Forelimb muscle (tissue), 1 donor: ENCODE results near the gene TAF12. TPM values are rescaled to one million over a fixed set of nuclear protein-coding genes. Genes with fewer than 3 reads are reported as not detected.
A peak's percentile ranks its signal among the peaks of the same experiment; 100 is the strongest.
"Not testable (repeated sequence)": the region's sequence is repeated elsewhere in the genome, so short reads cannot be mapped to it uniquely, and the experiment has no call there.

ENCODE experiments used
- DNase-seq: peaks from one replicate; pipeline ENCODE4 v3.0.0-alpha.2; 2013; ENCODE audit warnings: low read depth
- polyA plus RNA-seq: library from polyadenylated mRNA; unstranded; fragments of 120-200 nt; gene quantifications from one replicate; pipeline ENCODE4 v1.2.1, GENCODE V29; 2013; ENCODE audit not compliant: insufficient read length

Gene TAF12
- 25.2 TPM for polyA plus RNA-seq

GRCh38 chr1:28642847-28643635, at the start of gene TAF12:
Gene TAF12, minus strand, starts transcription at chr1:28643067. Its CDS starts 20,986 bp downstream, at chr1:28622081.
- DNase-seq = peak; percentile 93

- DNase-seq = not testable (repeated sequence)
Measured at GRCh38 chr1:28691627-28692026, 48.8 kb upstream of the TAF12 start.

GRCh38 chr1:28684937-28685336, 42.1 kb upstream of the TAF12 start:
- no peak for DNase-seq

DNA sequence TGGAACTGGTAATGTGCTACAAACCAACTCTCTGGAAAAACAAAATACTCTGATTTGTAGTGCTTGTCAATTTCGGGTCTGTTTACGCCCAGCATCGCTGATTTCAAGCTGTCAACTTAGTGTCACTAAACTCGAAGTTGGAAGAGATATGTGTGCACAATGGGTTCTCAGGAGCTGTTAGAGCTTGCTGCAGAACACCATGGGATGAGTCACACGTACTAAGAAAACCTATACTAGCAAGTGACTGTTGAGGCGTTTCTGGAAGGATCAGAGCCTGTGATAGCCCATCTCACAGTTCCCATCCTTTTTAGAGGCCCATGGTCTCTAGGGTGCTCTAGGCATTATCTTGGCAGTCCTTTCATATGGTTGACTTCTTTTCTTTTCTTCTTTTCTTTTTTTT, 40.0 kb upstream of the TAF12 start:
- no peak for DNase-seq

GRCh38 chr1:28680151-28680550, 37.3 kb upstream of the TAF12 start:
- DNase-seq = no peak

DNA sequence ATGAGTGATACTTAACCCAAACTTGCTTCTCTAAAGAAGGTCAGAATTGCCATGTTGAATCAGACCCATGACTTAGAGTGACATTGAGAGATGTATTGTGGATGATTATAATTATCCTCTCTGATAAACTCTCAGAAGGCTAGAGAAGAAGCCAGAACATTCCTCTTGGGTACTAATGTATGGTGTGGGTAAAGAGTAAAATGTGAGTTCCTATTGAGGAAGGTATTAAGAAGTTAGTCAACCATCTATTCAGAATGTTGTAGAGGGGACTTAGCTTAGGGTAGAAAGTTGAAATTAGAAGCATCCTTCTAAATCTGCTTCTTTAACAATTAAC, 33.0 kb upstream of the TAF12 start:
- no peak for DNase-seq

DNA sequence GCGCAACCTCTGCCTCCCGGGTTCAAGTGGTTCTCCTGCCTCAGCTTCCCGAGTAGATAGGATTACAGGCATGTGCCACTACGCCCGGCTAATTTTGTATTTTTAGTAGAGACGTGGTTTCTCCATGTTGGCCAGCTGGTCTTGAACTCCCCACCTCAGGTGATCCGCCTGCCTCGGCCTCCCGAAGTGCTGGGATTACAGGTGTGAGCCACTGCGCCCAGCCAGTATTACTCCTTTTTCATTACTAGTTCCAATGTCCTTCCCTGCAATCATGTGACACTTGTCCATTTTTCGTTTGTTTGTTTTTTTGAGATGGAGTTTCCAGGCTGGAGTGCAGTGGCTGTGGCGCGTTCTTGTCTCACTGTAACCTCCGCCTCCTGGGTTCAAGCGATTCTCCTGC, 30.1 kb upstream of the TAF12 start:
- not testable (repeated sequence) for DNase-seq

- DNase-seq = no peak
Measured at GRCh38 chr1:28671254-28671780, 28.4 kb upstream of the TAF12 start.

- DNase-seq = peak; percentile 1
Measured at GRCh38 chr1:28668956-28669723, 26.3 kb upstream of the TAF12 start.

DNA sequence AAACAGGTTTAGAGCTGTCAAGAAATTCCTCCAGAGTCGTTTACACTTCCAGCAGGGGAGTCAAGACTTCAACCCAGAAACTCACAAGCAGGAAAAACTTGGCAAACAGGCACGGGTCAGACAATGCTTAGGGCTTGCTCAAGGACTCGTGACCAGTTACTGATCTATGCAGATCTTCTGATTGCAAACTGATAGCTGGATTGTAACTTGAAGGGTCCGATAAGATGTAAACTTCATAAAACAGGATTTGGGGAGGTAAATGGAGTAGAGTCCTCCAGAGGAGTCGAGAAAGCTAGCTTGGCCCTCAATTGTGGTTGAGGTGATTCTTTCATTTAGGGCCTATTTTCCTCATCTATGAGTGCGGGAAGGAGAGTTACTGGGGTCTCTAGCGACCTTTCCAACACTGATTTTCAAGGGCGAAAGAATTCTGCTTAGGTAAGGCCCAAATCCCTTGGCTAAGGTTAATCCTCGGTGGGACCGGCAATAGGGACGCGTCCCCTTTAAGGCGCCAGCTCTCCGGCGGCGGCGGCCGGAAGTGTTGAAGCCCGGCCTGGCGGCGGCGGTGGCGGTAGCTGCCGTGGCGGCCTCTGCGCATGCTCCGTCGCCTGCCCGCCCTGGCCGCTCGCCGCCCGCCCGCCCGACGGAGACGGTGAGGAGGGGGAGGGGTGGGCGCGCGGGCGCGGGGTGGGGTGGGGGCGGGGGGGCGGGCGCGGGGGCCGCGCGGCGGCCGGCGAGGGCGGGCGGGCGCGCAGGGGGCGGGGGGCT, 25.5 kb upstream of the TAF12 start, which contains the start of gene GMEB1:
Gene GMEB1, plus strand, starts transcription at position 594 of the 765 bp plus-strand sequence. CDS start 14,829 bp downstream, outside the sequence.
- DNase-seq = peak; percentile 54

DNA sequence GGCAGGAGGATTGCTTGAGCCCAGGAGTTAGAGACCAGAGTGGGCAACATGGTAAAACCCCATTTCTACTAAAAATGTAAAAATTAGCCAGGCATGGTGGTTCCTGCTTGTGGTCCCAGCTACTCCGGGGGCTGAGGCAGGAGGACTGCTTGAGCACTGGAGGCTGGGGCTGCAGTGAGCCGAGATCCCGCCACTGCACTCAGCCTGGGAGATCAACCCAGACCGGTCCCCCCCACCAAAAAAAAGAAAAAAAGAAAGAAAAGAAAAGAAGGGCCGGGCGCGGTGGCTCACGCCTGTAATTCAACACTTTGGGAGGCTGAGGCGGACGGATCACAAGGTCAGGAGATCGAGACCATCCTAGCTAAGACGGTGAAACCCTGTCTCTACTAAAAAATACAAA, 23.9 kb upstream of the TAF12 start:
- no peak for DNase-seq

GRCh38 chr1:28663871-28664470, 21.1 kb upstream of the TAF12 start:
- no peak for DNase-seq

DNA sequence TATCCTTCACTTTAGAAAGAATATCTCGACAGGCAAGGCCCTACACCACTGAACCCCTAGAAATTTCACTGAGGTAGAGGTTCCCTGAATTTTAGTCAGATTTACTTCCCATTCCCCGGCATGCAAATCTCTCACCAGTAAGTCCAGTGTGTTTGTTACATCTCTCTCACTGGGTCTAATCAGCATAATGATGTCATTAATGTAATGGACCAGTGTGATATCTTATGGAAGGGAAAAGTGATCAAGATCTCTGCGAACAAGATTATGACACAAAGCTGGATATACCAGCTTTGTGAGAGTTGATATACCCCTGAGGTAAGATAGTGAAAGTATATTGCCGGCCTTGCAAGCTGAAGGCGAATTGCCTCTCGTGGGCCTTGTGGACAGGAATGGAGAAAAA, 13.5 kb upstream of the TAF12 start:
- no peak for DNase-seq

DNA sequence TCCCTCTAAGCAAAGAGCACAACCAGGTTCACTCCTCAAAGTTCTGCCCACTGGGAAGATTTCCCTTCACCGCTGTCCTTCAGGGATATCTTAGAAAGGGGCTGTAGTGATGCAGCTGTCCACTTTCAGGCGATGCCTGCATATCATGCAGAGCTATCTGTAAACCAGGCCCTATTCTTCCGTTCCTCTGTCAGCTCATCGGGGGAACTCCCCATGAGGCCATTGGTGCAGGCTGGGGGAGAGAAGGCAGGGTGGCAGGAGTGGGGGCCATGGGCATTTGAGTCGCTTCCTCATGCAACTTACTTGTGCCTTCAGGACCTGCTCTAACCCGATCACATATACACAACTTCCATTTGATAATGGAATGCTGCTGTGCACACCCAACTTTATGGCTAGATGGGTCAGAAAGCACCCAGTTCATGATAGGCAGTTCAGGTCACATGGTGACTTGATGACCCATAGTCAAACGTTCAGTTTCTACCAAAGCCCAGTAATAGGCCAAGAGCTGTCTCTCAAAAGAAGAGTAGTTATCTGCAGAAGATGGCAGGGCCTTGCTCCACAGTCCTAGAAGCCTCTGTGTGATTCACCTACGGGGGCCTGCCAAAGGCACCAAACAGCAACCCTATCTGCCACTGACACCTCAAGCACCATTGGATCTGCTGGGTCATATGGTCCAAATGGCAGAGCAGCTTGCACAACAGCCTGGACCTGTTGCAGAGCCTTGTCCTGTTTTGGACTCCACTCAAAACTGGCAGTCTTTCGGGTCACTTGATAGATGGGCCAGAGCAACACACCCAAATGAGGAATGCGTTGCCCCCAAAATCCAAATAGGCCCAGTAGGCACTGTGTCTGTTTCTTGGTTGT, 12.8 kb upstream of the TAF12 start:
- DNase-seq = not testable (repeated sequence)

GRCh38 chr1:28653870-28654269, 11.0 kb upstream of the TAF12 start:
- not testable (repeated sequence) for DNase-seq

- DNase-seq = not testable (repeated sequence)
Measured at GRCh38 chr1:28653063-28653462, 10.2 kb upstream of the TAF12 start.

- DNase-seq = peak; percentile 90
Measured at GRCh38 chr1:28648474-28649198, 5.8 kb upstream of the TAF12 start, which contains the start of gene RNU11. Gene RNU11, plus strand, starts transcription at chr1:28648600.

DNA sequence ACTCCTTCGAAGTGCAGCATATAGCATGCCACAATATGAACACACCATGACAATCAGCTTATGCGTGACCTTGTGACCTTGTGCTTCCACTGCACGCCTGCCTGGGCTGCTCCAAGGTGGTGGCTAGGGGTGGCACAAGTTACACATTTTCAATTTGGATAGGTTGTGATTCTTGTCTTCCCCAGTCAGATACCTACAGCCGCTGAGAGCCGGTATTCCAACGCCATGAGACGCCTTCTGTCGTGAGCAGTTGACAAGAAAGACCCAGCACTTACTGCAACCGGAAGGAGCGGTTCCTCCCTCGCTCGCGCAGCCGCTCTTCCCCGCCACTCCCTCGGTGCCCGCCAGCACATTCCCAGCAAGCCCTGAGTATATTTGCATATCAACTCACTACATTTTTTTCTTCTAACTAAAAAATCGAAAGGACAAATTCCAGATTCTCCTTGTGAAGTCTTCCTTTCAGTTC, 5.2 kb upstream of the TAF12 start:
- peak; percentile 84 for DNase-seq

DNA sequence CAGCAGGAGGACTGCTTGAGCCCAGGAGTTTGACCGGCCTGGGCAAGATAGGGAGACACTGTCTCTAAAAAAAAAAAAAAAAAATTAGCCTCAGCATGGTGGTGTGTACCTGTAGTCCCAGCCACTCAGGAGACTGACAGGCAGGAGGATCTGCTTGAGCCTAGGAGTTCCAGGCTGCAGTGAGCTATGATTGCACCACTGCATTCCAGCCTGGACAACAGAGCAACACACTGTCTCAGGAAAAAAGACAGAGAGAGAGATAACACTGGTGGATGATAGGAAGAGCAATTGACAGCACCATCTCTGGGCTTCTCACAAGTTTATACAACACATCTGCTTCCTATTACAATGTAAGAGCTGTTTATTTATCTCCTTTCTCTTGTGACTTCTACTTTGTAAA, 3.2 kb upstream of the TAF12 start:
- DNase-seq = no peak

GRCh38 chr1:28645406-28645805, 2.5 kb upstream of the TAF12 start:
- not testable (repeated sequence) for DNase-seq
